SH-SY5Y (cell line): ENCODE data around the gene BCL6.

ENCODE experiments used
- GATA2 ChIP-seq: IDR thresholded peaks from 2 replicates; pipeline ENCODE4 v1.6.1; 2011; ENCODE audit warnings: mild to moderate bottlenecking, low read depth, low read length
- GATA3 ChIP-seq: IDR thresholded peaks from 2 replicates; pipeline ENCODE4 v1.6.1; 2011; ENCODE audit warnings: low read depth, mild to moderate bottlenecking, low read length, moderate library complexity

DNA sequence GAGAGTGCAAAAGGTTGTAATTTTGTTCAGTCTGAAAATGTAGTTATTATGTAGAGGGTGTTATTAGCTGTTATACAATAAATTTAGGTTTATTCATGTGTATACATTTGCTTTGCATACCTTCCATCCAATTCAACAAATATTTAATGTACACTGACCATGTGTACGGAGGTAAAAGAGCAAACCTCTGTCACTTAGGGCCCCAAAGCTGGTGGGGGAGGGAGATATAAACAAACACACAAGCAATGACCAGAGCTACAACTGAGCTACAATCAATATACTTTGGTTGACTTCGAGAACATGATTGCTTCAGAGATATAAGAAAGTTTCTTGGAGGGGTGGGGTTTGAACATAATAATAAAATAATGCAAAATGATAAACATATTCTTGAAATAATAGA, 17.5 kb upstream of the BCL6 start:
- no peak for TF ChIP-seq GATA2
- TF ChIP-seq GATA3 = no peak
